HepG2 (cell line): ENCODE data around the gene AP4S1. TPM values are rescaled to one million over a fixed set of nuclear protein-coding genes. Genes with fewer than 3 reads are reported as not detected.
A peak's percentile ranks its signal among the peaks of the same experiment; 100 is the strongest.

Experiments used
- BRCA1 ChIP-seq: sonication (generic); formaldehyde crosslinking; IDR thresholded peaks from 2 replicates; pipeline ENCODE4 v1.4.0; 2020; ENCODE audit warnings: missing genetic modification reagents
- HOXD1 ChIP-seq: sonication (generic); formaldehyde crosslinking; IDR thresholded peaks from 2 replicates; pipeline ENCODE4 v1.5.0; 2020; ENCODE audit warnings: missing genetic modification reagents
- KAT7 ChIP-seq: IDR thresholded peaks from 2 replicates; pipeline ENCODE4 v1.6.1; 2018; ENCODE audit warnings: borderline replicate concordance, missing compliant biosample characterization
- NFKBIZ ChIP-seq: IDR thresholded peaks from 2 replicates; pipeline ENCODE4 v1.6.1; 2018; ENCODE audit warnings: missing genetic modification reagents, missing compliant biosample characterization
- NR2F1 ChIP-seq, 2 experiments: fragments of 450-650 bp in 1 of 2; formaldehyde crosslinking in 1 of 2; IDR thresholded peaks; 2 replicates each; pipeline versions ENCODE4 v1.5.0 to v1.6.1; 2016 to 2020; ENCODE audit warnings: mild to moderate bottlenecking in 1 of 2, missing compliant biosample characterization in 1 of 2, missing genetic modification reagents in 1 of 2, moderate library complexity in 1 of 2
- RCOR2 ChIP-seq: IDR thresholded peaks from 2 replicates; pipeline ENCODE4 v1.6.1; 2016; ENCODE audit warnings: missing biosample characterization, missing genetic modification reagents
- SATB2 ChIP-seq: sonication (generic); formaldehyde crosslinking; IDR thresholded peaks from 2 replicates; pipeline ENCODE4 v1.5.0; 2020; ENCODE audit warnings: missing genetic modification reagents
- TCF12 ChIP-seq, 2 experiments: fragments of 450-650 bp in 1 of 2; sonication (generic) in 1 of 2; formaldehyde crosslinking in 1 of 2; IDR thresholded peaks; 2 replicates each; pipeline versions ENCODE4 v1.6.1 to v1.8.0; 2017 to 2022; ENCODE audit warnings: antibody characterized with exemption in 1 of 2, mild to moderate bottlenecking in 1 of 2, missing genetic modification reagents in 1 of 2, moderate library complexity in 1 of 2
- polyA plus RNA-seq, 8 experiments: library from polyadenylated mRNA; depleted of rRNA in 3 of 8; stranded (reverse) in 7 of 8; unstranded in 1 of 8; fragments of >200 nt; fragmentation: Illumina TruSeq in 4 of 8; extraction: Trizol in 4 of 8; gene quantifications; 2 replicates each; pipeline versions ENCODE4 v1.2.1 to v1.2.3, GENCODE V29; 2011 to 2016; ENCODE audit warnings: low read depth in 4 of 8, missing spikeins in 1 of 8, mixed read lengths in 1 of 8; ENCODE audit not compliant: insufficient read depth in 1 of 8
- total RNA-seq, 5 experiments: library from RNA; depleted of rRNA; stranded (reverse); fragments of >200 nt; fragmentation: Illumina TruSeq; extraction: Trizol; gene quantifications; 2 replicates each; pipeline ENCODE4 v1.2.3, GENCODE V29; 2016; ENCODE audit warnings: low read depth in 1 of 5
- TF ChIP-seq, protein P1 (sequence below), 2 experiments: fragments of 450-650 bp in 1 of 2; sonication (generic) in 1 of 2; formaldehyde crosslinking in 1 of 2; IDR thresholded peaks; 2 replicates each; pipeline versions ENCODE4 v1.6.1 to v1.8.0; 2016 to 2022; ENCODE audit warnings: antibody characterized with exemption in 1 of 2, mild to moderate bottlenecking in 1 of 2, missing genetic modification reagents in 1 of 2
- TF ChIP-seq, protein P2 (sequence below): sonication (generic); formaldehyde crosslinking; conservative IDR thresholded peaks from 2 replicates; pipeline ENCODE4 v1.4.0; 2020; ENCODE audit warnings: mild to moderate bottlenecking, missing genetic modification reagents, moderate library complexity
- TF ChIP-seq, protein P3 (sequence below): sonication (generic); formaldehyde crosslinking; IDR thresholded peaks from 2 replicates; pipeline ENCODE4 v1.4.0; 2020; ENCODE audit warnings: missing genetic modification reagents

Gene AP4S1
- total and polyA plus RNA-seq, 2 of the 13 experiments (the other 11 are each of a cell fraction or from before 2014, with no cell fraction given): 3.9 to 21.1 TPM

DNA sequence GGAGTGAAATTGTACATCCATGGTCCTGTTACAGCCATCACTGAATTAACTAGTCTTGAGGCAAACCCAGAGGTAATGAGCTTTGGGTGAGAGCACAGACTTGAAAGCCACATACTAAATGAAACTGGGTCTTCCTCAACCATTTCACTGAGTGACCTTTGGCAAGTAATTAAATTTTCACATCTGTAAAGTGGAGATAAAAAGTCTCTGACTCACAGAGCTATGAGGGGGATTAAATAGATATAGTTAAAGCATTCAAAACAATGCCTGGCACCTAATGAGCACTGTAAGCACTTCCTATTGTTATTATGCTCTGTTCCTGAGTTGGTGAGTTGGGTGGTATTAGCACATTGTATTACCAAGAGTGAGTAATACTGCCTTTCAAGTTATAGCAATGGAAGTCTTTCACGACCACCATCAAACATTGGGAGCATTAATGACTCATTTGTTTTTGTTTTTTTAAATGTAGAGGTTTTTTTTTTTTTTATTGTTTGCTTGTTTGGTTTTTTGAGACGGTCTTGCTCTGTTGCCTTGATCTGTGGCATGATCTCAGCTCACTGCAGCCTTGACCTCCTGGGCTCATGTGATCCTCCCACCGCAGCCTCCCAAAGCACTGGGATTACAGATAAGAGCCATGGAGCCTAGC lies 13.2 kb downstream of the AP4S1 start (continued):
- TF ChIP-seq KAT7 (CRISPR knock-in tag) (peak; percentile 17; the same call in 1 of the 2 replicates), NR2F1 (CRISPR knock-in tag; IDR thresholded peaks at IDR 0.05) (peak; percentile 65 to 71; a peak in 2 of 4 replicates), RCOR2 (CRISPR knock-in tag) (peak; percentile 66; the same call in 1 of the 2 replicates), SATB2 (CRISPR knock-in tag) (0 out of 2 replicates have a peak, but pooled peaks have one; percentile 76), TCF12 (IDR thresholded peaks at IDR 0.05) (no peak), TCF12 (CRISPR knock-in tag; IDR thresholded peaks at IDR 0.05) (no peak), BRCA1 (CRISPR knock-in tag) (0 out of 2 replicates have a peak, but pooled peaks have one; percentile 6), NFKBIZ (CRISPR knock-in tag) (0 out of 2 replicates have a peak, but pooled peaks have one; percentile 7), HOXD1 (CRISPR knock-in tag) (no peak)
- TF ChIP-seq, protein P1, sequence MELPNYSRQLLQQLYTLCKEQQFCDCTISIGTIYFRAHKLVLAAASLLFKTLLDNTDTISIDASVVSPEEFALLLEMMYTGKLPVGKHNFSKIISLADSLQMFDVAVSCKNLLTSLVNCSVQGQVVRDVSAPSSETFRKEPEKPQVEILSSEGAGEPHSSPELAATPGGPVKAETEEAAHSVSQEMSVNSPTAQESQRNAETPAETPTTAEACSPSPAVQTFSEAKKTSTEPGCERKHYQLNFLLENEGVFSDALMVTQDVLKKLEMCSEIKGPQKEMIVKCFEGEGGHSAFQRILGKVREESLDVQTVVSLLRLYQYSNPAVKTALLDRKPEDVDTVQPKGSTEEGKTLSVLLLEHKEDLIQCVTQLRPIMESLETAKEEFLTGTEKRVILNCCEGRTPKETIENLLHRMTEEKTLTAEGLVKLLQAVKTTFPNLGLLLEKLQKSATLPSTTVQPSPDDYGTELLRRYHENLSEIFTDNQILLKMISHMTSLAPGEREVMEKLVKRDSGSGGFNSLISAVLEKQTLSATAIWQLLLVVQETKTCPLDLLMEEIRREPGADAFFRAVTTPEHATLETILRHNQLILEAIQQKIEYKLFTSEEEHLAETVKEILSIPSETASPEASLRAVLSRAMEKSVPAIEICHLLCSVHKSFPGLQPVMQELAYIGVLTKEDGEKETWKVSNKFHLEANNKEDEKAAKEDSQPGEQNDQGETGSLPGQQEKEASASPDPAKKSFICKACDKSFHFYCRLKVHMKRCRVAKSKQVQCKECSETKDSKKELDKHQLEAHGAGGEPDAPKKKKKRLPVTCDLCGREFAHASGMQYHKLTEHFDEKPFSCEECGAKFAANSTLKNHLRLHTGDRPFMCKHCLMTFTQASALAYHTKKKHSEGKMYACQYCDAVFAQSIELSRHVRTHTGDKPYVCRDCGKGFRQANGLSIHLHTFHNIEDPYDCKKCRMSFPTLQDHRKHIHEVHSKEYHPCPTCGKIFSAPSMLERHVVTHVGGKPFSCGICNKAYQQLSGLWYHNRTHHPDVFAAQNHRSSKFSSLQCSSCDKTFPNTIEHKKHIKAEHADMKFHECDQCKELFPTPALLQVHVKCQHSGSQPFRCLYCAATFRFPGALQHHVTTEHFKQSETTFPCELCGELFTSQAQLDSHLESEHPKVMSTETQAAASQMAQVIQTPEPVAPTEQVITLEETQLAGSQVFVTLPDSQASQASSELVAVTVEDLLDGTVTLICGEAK (IDR thresholded peaks at IDR 0.05): peak; percentile 29; the same call in 1 of the 2 replicates
- TF ChIP-seq, protein P1 (CRISPR knock-in tag; IDR thresholded peaks at IDR 0.05): no peak; the same call in 1 of the 2 replicates
- TF ChIP-seq, protein P2, sequence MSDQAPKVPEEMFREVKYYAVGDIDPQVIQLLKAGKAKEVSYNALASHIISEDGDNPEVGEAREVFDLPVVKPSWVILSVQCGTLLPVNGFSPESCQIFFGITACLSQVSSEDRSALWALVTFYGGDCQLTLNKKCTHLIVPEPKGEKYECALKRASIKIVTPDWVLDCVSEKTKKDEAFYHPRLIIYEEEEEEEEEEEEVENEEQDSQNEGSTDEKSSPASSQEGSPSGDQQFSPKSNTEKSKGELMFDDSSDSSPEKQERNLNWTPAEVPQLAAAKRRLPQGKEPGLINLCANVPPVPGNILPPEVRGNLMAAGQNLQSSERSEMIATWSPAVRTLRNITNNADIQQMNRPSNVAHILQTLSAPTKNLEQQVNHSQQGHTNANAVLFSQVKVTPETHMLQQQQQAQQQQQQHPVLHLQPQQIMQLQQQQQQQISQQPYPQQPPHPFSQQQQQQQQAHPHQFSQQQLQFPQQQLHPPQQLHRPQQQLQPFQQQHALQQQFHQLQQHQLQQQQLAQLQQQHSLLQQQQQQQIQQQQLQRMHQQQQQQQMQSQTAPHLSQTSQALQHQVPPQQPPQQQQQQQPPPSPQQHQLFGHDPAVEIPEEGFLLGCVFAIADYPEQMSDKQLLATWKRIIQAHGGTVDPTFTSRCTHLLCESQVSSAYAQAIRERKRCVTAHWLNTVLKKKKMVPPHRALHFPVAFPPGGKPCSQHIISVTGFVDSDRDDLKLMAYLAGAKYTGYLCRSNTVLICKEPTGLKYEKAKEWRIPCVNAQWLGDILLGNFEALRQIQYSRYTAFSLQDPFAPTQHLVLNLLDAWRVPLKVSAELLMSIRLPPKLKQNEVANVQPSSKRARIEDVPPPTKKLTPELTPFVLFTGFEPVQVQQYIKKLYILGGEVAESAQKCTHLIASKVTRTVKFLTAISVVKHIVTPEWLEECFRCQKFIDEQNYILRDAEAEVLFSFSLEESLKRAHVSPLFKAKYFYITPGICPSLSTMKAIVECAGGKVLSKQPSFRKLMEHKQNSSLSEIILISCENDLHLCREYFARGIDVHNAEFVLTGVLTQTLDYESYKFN (CRISPR knock-in tag): 0 out of 2 replicates have a peak, but pooled peaks have one; percentile 34
- TF ChIP-seq, protein P3, sequence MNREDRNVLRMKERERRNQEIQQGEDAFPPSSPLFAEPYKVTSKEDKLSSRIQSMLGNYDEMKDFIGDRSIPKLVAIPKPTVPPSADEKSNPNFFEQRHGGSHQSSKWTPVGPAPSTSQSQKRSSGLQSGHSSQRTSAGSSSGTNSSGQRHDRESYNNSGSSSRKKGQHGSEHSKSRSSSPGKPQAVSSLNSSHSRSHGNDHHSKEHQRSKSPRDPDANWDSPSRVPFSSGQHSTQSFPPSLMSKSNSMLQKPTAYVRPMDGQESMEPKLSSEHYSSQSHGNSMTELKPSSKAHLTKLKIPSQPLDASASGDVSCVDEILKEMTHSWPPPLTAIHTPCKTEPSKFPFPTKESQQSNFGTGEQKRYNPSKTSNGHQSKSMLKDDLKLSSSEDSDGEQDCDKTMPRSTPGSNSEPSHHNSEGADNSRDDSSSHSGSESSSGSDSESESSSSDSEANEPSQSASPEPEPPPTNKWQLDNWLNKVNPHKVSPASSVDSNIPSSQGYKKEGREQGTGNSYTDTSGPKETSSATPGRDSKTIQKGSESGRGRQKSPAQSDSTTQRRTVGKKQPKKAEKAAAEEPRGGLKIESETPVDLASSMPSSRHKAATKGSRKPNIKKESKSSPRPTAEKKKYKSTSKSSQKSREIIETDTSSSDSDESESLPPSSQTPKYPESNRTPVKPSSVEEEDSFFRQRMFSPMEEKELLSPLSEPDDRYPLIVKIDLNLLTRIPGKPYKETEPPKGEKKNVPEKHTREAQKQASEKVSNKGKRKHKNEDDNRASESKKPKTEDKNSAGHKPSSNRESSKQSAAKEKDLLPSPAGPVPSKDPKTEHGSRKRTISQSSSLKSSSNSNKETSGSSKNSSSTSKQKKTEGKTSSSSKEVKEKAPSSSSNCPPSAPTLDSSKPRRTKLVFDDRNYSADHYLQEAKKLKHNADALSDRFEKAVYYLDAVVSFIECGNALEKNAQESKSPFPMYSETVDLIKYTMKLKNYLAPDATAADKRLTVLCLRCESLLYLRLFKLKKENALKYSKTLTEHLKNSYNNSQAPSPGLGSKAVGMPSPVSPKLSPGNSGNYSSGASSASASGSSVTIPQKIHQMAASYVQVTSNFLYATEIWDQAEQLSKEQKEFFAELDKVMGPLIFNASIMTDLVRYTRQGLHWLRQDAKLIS (CRISPR knock-in tag): 0 out of 2 replicates have a peak, but pooled peaks have one; percentile 17
